ENCODE measurements around the gene CACNG5.

DNA sequence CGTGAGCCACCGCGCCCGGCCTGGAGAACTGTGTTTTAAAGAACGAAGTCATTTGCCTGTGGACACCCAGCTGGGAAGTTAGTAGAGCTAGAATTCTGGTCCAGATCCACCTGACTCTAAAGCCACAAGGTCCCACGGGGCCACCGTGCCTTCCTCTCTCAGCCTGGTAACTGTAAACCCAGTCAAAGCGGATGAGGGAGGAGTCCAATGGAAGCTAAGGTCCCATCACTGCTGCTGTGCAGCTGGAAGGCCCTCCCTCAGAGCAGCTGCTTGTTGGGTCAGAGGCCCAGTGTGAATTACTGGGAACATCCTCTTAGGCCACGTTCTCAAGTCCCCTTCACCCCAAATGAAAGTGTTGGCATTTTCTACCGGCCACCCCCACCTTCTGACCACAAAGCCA is 48.8 kb upstream of the CACNG5 start:
- TF ChIP-seq SIN3A (IDR thresholded peaks at IDR 0.05; ENCODE audit: borderline replicate concordance, insufficient read depth, low read length) (no peak), TAF1 (IDR thresholded peaks at IDR 0.05; ENCODE audit: borderline replicate concordance, insufficient read depth, low read length) (no peak), POLR2AphosphoS5 (IDR thresholded peaks at IDR 0.05; ENCODE audit: low read depth, low read length) (no peak), REST (IDR thresholded peaks at IDR 0.05; ENCODE audit: insufficient read depth in 1 of 2, low read depth in 2 of 2, low read length in 2 of 2) (no peak), FOXP2 (optimal IDR thresholded peaks at IDR 0.05; ENCODE audit: borderline replicate concordance, extremely low read depth, extremely low read length, insufficient read depth) (no peak)
